SK-N-SH treated with all-trans-retinoic acid at 6 μM for 48 hours (cell line): ENCODE measurements around the gene TBKBP1.
A peak's percentile ranks its signal among the peaks of the same experiment; 100 is the strongest.

ENCODE experiments used
- ATAC-seq: fragments of 200-7000 bp; cut with Tn5 transposase; 3 replicates; pipeline ENCODE4 v1.9.1; 2020; ENCODE audit warnings: mild to moderate bottlenecking, moderate library complexity
- ARNTL ChIP-seq: fragments of 450-650 bp; formaldehyde crosslinking; IDR thresholded peaks from 2 replicates; pipeline ENCODE4 v1.5.0; 2020; ENCODE audit warnings: low read depth, mild to moderate bottlenecking, moderate library complexity, borderline replicate concordance
- BACH2 ChIP-seq: fragments of 250-450 bp; sonication (Bioruptor Pico); IDR thresholded peaks from 2 replicates; pipeline ENCODE4 v1.9.0; 2021; ENCODE audit warnings: mild to moderate bottlenecking, borderline replicate concordance
- CREB5 ChIP-seq: fragments of 250-450 bp; sonication (Bioruptor Pico); IDR thresholded peaks from 2 replicates; pipeline ENCODE4 v1.5.1; 2020; ENCODE audit warnings: low read depth, mild to moderate bottlenecking, moderate library complexity
- CSDC2 ChIP-seq: fragments of 250-450 bp; sonication (Bioruptor Pico); IDR thresholded peaks from 2 replicates; pipeline ENCODE4 v1.5.0; 2020; ENCODE audit warnings: mild to moderate bottlenecking, moderate library complexity
- ESRRG ChIP-seq: fragments of 250-450 bp; sonication (Bioruptor Pico); IDR thresholded peaks from 2 replicates; pipeline ENCODE4 v1.6.1; 2021; ENCODE audit warnings: mild to moderate bottlenecking
- GLIS3 ChIP-seq: fragments of 250-450 bp; sonication (Bioruptor Pico); IDR thresholded peaks from 2 replicates; pipeline ENCODE4 v1.5.0; 2020; ENCODE audit warnings: mild to moderate bottlenecking, moderate library complexity
- ISL1 ChIP-seq: fragments of 250-450 bp; sonication (Bioruptor Pico); IDR thresholded peaks from 2 replicates; pipeline ENCODE4 v2.1.2; 2022; ENCODE audit warnings: mild to moderate bottlenecking, moderate library complexity
- OSR1 ChIP-seq: fragments of 250-450 bp; sonication (Bioruptor Pico); IDR thresholded peaks from 2 replicates; pipeline ENCODE4 v1.8.0; 2022; ENCODE audit warnings: moderate library complexity, mild to moderate bottlenecking, inconsistent platforms
- PPARA ChIP-seq: fragments of 250-450 bp; sonication (Bioruptor Pico); IDR thresholded peaks from 2 replicates; pipeline ENCODE4 v1.5.0; 2020; ENCODE audit warnings: mild to moderate bottlenecking, borderline replicate concordance
- RARB ChIP-seq: fragments of 250-450 bp; sonication (Bioruptor Pico); IDR thresholded peaks from 2 replicates; pipeline ENCODE4 v1.8.0; 2021; ENCODE audit warnings: mild to moderate bottlenecking, moderate library complexity
- SNAI2 ChIP-seq: fragments of 250-450 bp; sonication (Bioruptor Pico); IDR thresholded peaks from 2 replicates; pipeline ENCODE4 v1.5.0; 2020; ENCODE audit warnings: mild to moderate bottlenecking, moderate library complexity
- TCF4 ChIP-seq: fragments of 250-450 bp; sonication (Bioruptor Pico); IDR thresholded peaks from 2 replicates; pipeline ENCODE4 v1.8.0; 2021; ENCODE audit warnings: mild to moderate bottlenecking, moderate library complexity, borderline replicate concordance
- TOX ChIP-seq: fragments of 250-450 bp; sonication (Bioruptor Pico); IDR thresholded peaks from 2 replicates; pipeline ENCODE4 v1.8.0; 2021; ENCODE audit warnings: mild to moderate bottlenecking, moderate library complexity, borderline replicate concordance
- ZFP3 ChIP-seq: fragments of 250-450 bp; sonication (Bioruptor Pico); IDR thresholded peaks from 2 replicates; pipeline ENCODE4 v1.5.0; 2020; ENCODE audit warnings: mild to moderate bottlenecking, moderate library complexity
- ZFP30 ChIP-seq: fragments of 450-650 bp; formaldehyde crosslinking; IDR thresholded peaks from 2 replicates; pipeline ENCODE4 v1.5.0; 2022; ENCODE audit warnings: mild to moderate bottlenecking, moderate library complexity
- ZNF565 ChIP-seq: fragments of 450-650 bp; formaldehyde crosslinking; conservative IDR thresholded peaks from 2 replicates; pipeline ENCODE4 v1.5.0; 2020; ENCODE audit warnings: low read depth, mild to moderate bottlenecking, moderate library complexity
- ZNF70 ChIP-seq: fragments of 450-650 bp; formaldehyde crosslinking; IDR thresholded peaks from 2 replicates; pipeline ENCODE4 v1.5.0; 2020; ENCODE audit warnings: mild to moderate bottlenecking, moderate library complexity
- ZNF8 ChIP-seq: fragments of 450-650 bp; formaldehyde crosslinking; IDR thresholded peaks from 2 replicates; pipeline ENCODE4 v1.5.0; 2020; ENCODE audit warnings: mild to moderate bottlenecking, moderate library complexity
- TF ChIP-seq, protein P1 (sequence below): fragments of 250-450 bp; sonication (Bioruptor Pico); IDR thresholded peaks from 2 replicates; pipeline ENCODE4 v1.5.0; 2020; ENCODE audit warnings: mild to moderate bottlenecking, moderate library complexity
- TF ChIP-seq, protein P2 (sequence below): fragments of 250-450 bp; sonication (Bioruptor Pico); IDR thresholded peaks from 2 replicates; pipeline ENCODE4 v1.8.0; 2020; ENCODE audit warnings: mild to moderate bottlenecking, moderate library complexity, borderline replicate concordance

Gene TBKBP1

GRCh38 chr17:47720196-47720595 lies 26.2 kb downstream of the TBKBP1 start:
- TF ChIP-seq CSDC2 (CRISPR knock-in tag) (no peak), BACH2 (no peak), ZFP3 (CRISPR knock-in tag) (no peak), ZNF8 (CRISPR knock-in tag) (no peak), ZNF565 (no peak), TCF4 (CRISPR knock-in tag) (no peak), ISL1 (CRISPR knock-in tag) (no peak), TOX (CRISPR knock-in tag) (no peak), CREB5 (CRISPR knock-in tag) (no peak), ZFP30 (no peak), ZNF70 (CRISPR knock-in tag) (no peak)
- TF ChIP-seq, protein P1, sequence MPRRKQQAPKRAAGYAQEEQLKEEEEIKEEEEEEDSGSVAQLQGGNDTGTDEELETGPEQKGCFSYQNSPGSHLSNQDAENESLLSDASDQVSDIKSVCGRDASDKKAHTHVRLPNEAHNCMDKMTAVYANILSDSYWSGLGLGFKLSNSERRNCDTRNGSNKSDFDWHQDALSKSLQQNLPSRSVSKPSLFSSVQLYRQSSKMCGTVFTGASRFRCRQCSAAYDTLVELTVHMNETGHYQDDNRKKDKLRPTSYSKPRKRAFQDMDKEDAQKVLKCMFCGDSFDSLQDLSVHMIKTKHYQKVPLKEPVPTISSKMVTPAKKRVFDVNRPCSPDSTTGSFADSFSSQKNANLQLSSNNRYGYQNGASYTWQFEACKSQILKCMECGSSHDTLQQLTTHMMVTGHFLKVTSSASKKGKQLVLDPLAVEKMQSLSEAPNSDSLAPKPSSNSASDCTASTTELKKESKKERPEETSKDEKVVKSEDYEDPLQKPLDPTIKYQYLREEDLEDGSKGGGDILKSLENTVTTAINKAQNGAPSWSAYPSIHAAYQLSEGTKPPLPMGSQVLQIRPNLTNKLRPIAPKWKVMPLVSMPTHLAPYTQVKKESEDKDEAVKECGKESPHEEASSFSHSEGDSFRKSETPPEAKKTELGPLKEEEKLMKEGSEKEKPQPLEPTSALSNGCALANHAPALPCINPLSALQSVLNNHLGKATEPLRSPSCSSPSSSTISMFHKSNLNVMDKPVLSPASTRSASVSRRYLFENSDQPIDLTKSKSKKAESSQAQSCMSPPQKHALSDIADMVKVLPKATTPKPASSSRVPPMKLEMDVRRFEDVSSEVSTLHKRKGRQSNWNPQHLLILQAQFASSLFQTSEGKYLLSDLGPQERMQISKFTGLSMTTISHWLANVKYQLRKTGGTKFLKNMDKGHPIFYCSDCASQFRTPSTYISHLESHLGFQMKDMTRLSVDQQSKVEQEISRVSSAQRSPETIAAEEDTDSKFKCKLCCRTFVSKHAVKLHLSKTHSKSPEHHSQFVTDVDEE: no peak
- no peak for ATAC-seq

- TF ChIP-seq, protein P1: no peak
- TF ChIP-seq ARNTL (CRISPR knock-in tag) (no peak), ZNF8 (CRISPR knock-in tag) (no peak), GLIS3 (CRISPR knock-in tag) (no peak), BACH2 (no peak), ZNF70 (CRISPR knock-in tag) (no peak)
- TF ChIP-seq, protein P2, sequence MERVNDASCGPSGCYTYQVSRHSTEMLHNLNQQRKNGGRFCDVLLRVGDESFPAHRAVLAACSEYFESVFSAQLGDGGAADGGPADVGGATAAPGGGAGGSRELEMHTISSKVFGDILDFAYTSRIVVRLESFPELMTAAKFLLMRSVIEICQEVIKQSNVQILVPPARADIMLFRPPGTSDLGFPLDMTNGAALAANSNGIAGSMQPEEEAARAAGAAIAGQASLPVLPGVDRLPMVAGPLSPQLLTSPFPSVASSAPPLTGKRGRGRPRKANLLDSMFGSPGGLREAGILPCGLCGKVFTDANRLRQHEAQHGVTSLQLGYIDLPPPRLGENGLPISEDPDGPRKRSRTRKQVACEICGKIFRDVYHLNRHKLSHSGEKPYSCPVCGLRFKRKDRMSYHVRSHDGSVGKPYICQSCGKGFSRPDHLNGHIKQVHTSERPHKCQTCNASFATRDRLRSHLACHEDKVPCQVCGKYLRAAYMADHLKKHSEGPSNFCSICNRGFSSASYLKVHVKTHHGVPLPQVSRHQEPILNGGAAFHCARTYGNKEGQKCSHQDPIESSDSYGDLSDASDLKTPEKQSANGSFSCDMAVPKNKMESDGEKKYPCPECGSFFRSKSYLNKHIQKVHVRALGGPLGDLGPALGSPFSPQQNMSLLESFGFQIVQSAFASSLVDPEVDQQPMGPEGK (CRISPR knock-in tag): no peak
- ATAC-seq: peak; percentile 32
These were observed 27.0 kb downstream of the TBKBP1 start for GRCh38 chr17:47720754-47721533.

GRCh38 chr17:47721725-47722124 lies 27.8 kb downstream of the TBKBP1 start:
- no peak for ATAC-seq
- TF ChIP-seq, protein P2 (CRISPR knock-in tag): no peak
- TF ChIP-seq ZNF565: no peak

DNA sequence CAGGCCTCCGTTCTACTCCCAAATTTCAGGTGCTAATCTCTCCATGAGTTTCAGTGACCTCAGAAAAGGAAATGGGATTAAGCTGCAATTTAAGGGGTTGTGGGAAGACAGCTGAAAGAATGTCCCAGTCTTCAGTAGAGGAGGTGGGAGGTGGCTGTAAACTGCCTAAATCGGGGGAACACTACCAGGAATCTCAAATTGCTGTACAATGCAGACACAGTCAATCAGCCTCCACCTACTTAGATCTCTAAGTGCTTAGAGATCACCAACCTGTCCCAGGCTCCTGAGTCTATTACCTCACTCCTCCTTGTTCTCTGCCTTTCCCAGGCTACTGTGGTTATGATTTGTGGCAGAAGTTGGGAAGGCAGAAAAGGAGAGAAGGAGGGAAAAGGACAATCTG lies 30.7 kb downstream of the TBKBP1 start:
- ATAC-seq: no peak
- TF ChIP-seq PPARA (CRISPR knock-in tag) (no peak), OSR1 (CRISPR knock-in tag) (no peak), ESRRG (CRISPR knock-in tag) (no peak), ARNTL (CRISPR knock-in tag) (no peak), ZNF565 (no peak), ISL1 (CRISPR knock-in tag) (no peak), RARB (CRISPR knock-in tag) (no peak), CREB5 (CRISPR knock-in tag) (no peak), ZFP3 (CRISPR knock-in tag) (no peak), GLIS3 (CRISPR knock-in tag) (no peak), ZNF8 (CRISPR knock-in tag) (no peak), CSDC2 (CRISPR knock-in tag) (no peak), SNAI2 (CRISPR knock-in tag) (no peak)
- TF ChIP-seq, protein P2 (CRISPR knock-in tag): no peak
